NK-92 (cell line): ENCODE data around the gene DGKI.

Experiments used
- DNase-seq: peaks from one replicate; lab custom pipeline; 2025; ENCODE audit not compliant: unreplicated experiment; lab: John Stamatoyannopoulos, UW

DGKI gene

DNA sequence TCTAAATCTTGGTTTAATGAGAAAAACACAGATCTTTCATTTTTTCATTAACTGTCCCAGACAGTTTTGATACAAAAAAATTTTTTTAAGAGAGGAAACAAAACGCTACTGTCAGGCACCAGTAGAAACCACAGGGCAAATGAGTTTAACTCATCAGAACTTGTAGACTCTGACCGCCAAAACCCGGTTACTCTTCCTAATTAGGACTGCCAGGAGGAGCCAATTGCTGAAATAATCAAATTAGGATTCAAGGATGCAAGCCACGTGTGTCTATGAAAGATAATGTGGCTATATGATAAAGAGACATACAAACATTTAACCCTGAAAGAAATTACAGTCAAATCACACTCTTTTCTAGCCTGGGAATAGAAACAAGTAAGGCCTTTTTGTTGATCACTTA is 154.4 kb downstream of the DGKI start:
- no peak for DNase-seq

DNA sequence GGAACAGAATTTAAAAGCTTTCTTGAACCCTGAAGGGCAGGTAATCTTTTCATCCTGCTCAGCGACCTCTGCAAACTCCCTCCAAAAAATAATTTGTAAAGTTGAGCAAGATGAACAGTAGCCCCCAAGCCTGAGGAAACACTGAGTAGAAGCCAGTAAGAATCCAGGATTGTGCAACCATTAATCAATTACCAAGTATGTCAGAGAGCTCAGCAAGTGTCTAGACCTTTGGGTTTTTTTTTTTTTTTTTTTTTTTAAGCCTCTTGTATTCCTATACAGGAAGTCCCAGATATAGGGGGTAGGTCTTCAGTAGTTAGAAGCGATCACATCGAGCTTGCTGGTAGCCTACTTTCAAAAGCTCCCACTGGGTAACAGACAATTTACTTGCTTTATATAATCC is 155.2 kb downstream of the DGKI start:
- DNase-seq: no peak

DNA sequence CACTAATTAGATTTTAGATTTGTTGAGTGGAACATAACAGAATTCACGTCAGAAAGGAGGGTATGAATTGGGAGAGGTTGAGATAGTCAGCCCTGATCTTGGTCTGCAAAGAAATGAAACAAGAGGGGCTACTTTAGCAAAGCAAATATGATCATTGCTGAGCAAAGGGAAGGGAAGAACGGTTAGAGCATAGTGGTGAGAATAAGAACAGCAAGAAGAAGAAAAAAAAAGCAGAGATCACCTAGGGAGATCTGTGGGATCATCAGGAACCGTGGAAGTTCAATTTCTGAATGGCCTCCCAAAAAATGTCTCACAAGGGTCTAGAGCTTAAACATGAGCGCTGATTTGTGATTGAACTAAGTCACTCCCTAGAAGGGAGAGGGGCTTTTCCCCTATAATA is 156.1 kb downstream of the DGKI start:
- DNase-seq: no peak

DNA sequence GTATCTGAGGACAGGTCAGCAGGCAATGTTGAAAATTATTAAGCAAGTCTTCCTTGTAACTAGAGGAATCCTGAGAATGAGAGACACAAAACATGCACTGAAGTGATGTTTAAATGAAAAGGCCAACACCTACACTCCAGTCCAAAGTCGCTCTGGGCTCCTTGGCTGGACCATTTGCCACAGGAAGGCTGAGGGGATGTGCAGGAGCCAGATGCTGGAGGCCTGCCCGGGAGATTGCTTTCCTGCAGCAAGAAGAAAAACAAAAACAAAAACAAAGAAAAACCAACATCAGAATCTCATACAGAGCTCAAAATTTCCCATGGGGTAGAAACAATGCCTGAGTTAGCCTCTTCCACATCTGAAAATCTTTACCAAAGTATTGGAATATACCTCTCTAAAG is 157.0 kb downstream of the DGKI start:
- DNase-seq: no peak

DNA sequence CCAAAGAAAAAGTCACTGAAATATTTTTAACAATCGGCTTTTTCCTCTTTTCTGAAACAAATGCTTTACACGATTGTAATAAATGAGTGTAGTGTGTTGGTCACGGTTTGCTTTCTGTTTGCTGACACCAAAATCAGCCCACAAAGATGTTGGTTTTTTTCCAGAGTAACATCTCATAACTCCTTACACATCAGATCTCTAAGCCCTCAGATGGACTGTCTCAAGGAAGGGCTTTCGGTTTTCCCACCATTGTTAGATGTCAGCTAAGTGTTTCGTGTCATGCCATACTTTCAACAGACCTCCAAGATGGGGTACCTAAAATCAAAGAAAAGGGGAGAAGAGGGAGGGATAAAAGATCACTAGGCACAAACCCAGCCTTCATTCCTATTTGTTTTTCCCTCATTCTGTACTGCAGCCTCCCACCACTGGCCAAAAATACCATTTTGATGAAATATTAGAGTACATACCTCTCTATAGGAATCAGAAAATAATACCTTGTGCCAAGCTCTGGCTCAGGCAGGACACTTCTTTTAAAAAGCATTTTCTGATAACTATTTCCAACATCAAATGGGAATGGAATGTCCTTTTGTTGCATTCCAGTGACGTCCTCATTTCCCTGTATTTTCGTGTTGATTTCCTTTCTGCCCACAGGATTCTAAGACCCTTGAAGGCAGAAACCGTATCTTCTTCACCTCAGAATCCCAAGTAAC is 159.1 kb downstream of the DGKI start:
- no peak for DNase-seq

DNA sequence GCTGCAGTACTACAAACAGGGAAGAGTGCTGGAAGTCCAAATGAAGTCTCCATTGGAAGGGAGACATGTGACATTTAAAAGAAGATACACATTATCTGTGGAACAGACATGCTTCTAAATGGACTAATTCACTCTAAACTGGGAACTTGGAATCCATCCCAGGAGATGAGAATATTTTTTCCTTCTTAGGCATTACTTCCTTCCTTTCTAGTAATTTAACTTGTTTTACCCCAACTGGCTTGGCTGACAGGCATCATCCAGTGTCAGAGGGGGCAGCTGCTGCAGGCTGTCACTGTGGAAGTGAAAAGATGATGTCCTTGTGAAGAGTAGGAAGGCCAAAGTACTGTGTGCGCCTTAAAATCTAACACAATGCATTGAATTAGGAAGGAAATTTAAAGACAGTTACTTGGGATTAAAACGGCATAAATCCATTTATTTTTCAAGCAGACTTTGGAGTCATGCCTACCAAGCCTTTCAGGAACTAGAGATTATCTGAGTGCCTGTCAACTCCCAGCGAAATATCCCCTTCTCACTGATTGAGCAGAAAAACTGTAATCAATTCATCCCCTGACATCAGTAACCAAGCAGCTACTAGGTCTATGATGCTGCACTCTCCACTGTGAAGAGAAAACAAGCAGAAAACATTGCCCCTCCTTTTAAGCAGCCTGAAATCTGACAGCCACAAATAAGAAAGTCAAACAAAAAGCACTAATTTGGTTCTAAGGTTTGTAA is 161.2 kb downstream of the DGKI start:
- DNase-seq: no peak

DNA sequence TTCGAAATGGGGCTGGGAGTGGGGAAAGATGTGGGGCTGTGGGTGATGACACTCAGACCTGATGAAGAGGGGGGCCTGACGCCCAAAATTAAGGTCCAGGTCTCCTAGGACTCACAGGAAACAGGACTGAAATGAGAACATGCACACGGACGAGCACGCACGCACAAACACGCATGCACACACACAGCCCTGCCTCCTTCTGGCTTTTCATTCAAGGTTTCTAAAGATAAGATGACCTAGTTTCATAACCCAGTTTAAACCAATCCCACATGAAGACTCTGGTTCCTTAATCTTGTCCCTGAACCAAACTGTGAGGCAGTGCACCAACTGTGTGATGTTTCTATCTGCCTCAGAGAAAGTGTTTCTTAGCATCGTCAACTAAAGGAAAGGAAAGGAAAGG is 162.0 kb downstream of the DGKI start:
- no peak for DNase-seq

DNA sequence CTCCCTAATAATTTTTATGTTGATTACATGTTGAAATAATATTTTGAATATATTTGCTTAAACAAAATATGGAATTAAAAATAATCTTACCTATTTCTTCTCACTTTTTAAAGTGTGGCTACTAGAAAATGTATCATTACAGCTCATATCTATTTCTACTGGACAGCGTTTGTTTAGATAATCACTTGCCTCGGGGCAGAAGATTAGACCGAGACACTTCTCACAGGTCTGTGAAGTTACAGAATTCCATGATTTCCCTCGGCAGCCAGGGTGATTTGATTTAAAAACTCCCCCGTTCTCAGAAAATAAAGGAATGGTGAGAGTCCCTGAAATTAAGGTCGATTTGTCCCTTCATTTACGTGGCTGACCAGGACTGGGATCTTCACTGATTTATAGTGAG is 162.5 kb downstream of the DGKI start:
- no peak for DNase-seq

DNA sequence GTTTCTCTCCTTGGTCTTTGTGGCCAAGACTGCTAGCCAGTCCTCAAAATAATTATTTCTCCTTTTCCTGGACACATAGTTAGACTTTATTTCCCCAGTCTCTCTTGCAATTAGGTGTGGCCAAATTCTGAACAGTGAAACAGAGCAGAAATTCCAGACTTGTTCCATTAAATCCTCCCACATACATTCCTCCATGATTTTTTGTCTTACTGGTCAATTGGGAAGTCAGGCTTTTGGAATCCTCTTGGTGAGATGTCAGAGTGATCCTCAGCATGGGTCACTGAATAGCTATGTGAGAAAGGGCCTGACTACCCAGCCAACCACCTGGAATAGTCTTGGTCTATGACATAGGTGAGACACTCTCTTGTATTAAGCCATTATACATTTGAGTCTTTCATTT is 164.2 kb downstream of the DGKI start:
- no peak for DNase-seq

DNA sequence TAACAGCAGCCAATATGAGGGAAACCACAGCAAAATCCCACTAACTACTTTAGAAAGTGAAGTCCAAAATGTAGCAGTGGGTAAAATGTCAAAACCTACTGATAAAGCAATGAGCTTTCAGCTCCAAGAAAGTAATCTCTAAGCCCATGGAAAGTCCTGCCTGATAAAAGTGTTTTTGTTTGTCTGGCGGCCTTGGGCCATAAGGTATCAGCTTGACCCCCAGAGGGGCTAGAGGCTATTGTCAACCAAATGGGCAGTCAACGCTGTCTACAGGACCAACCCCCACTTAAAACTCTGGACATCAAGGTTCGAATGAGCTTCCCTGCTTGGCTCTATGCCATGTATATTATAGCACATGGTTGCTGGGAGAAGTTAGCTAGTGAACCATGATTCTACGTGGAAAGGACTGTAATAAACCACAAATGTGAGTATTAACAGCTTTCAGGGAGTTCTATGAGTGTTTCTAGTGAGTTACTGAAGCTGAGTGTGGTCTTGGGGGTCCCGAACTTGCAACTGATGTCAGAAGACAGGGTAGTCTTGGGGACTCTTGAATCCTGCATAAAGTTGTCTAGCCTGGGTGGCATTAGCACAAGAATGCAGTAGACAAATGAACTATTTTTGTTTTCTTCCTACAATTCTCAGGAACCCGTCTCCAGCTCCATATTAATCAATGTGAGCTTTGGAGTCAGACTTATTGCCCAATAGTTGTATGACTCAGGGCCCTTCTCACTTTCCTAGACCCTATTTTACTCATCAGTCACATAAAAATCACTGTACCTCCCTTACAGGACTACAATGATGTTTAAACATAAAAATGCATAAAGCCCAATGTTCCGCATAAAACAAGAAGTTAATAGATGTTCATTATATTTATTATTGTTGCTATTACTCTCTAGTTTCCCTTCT is 164.9 kb downstream of the DGKI start:
- no peak for DNase-seq

DNA sequence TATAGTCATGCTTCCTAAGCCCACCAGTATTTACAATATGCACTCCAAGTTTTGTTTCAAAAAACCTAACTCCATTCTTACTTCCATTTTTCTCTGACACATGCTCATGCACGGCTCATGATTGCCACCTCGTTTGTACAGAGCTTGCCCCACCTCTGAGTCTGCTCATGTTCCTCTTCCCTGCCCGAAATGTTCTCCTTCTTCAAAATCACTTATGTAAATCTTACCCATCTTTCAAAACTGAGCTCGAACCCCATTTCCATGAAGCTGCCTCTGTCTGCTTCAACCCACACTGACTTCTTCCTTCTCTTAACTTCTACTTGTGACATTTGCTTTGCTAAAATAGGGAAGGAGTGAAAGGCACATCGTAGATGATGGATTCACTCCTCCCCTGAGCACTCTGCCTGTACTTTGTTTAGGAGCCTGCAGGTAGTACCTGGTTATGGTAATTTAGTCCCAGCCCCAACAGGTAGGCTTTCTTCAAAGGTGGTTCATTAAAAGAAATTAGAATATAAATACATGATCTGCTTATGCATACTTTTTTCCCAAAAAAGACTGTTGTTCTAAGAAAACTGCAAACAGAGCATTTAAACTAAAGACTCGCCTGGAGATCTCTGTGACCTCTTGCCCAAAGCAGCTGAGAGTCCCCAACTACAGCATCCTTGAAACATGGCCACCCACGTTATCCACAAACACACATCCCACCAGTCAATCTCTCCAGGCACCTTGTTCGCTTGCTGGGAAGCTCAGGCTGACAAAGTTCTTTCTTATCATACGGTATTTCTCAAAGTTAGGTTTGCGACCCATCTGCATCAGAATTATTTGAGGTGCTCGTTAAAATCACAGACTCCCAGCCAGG is 172.0 kb downstream of the DGKI start:
- DNase-seq: no peak

DNA sequence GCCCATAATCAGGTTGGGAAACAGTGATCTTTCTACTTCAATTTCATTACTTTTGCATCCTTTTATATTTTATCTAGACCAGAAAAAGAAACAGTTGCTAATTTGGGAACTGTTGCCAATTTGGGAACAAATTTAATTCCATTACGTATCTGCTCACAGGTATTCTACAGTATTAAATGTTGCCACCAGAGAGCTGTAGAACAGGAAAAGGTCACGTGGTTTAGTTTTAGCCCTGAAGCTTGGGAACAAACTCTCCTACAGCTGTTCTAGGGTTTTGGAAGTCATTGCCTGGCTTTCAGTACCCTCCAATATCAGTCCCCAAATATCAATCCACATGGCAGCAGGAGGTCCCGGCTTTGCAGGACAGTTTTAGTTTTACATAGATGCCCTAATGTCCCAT is 172.7 kb downstream of the DGKI start:
- DNase-seq: no peak

DNA sequence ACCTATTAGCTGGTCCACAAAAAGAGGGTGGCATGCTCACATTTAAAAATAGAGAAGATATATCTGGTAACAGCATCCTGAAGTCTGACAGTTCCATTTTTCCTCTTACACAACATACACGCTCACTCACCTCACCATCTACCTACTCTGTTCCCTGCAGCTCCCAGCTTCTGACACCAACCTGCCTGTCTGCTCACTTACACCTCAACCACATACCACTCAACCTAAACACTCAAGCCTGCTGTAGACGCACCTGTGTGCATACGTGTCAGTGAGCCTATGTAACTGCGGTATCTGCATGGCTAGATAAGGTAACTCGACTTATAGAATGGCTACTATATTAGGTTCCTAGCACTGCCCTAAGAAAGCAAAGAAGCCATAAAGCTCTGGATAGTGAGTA is 174.9 kb downstream of the DGKI start:
- DNase-seq: no peak

DNA sequence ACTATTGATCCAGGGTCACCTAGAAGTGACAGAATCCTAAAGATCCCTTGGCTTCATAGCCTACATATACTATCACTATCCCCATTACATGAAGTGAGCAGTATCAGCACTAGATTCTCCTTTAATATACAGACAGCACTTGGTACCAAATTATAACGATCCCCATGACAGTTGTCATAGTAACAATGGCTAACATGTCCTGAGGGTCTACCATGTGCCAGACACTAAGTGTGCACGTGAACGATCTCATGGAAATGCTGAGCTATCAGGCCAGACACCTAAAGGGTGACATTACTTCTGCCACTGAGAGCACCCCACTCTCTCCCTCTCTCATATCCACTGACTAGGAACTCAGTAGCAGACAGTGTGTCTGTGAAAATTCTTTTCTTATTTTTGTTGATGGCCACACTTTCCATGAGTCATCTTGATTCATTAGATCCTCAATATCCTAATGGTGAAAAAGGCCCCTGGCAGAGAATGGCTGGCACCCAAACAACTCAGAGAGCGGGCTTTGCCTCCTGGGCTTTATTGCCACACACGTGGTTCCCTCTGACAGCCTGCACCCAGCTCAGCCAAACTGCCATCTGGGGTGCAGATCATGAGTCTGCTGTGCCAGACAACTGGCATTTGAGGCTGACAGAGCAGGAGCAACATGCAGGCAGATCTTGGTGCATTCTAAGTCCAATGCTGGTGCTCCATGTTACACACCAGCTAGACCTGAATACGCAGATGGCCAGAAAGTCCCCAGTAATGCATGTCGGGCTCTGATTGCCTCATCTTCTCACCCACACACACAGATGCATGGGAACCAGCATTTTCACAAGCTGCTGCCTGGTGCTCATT is 176.3 kb downstream of the DGKI start:
- no peak for DNase-seq

DNA sequence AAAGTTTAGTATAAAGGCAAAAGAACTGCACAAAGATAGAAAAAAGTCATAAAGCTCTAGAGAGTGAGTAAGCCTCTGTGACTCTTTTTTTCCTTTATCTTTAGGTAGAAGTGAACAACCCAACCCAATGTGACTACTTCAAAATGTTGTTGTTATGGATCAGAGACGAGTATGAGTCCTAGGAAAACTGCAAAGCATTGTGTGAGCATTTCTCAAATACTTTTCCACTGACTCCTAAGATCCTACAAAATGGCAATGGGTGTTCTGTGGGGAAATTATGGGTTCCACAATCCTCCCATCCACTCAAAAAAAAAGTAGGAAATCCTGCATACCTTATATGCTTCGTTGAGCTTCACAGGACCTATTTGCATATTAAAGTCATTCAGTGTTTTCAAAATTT is 177.1 kb downstream of the DGKI start:
- no peak for DNase-seq

DNA sequence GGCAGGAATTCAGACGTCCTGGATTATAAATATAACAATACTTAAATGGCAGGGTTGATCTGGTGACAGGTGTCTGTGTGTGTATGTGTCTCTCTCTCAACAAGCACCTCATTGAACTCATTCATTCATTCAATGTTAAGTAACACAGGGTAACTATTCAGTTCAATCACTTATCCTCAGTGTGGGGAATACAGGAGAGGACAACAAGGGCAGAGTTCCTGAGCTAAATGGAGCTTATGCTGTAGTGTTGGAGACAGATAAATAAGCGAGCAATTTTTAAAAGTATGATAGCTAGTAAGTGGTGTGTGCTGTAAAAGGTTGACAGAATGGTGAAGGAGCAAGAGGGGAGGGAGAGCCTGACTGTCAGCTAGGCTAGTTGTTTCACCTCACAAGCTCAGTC is 178.4 kb downstream of the DGKI start:
- no peak for DNase-seq

DNA sequence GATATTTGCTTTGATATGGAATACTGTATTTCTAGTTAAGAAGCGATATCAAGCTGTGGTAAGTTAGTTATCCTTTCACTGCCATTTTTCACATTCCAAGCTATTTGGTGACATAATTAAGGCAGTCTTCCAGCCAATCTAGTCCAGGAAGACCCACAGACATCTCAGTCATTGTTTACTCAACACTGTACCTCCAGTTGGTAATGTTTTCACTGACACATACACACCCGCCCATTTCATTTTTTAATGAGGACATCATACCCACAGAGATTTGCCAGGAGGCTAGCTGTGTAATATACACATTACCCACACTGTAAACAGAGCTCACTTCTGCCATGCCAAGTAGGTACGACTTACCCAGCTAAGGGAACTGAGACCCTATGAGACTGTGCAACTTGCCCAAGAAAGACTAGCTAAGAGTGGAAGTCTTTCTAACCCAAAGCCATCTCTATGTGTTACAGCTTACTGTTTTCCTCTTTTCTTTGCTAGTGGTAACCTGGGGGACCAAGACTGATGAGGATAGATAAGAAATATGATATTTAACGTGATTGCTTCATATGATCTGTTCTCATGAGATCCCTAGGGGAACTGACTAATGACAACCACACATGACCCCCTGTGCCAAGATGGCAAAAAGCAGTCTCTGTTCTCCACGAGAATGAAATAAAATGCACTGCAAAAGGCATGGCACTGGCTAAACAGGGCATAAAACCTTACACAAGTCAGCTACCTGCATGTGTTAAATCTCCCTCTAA is 179.0 kb downstream of the DGKI start:
- DNase-seq: no peak

DNA sequence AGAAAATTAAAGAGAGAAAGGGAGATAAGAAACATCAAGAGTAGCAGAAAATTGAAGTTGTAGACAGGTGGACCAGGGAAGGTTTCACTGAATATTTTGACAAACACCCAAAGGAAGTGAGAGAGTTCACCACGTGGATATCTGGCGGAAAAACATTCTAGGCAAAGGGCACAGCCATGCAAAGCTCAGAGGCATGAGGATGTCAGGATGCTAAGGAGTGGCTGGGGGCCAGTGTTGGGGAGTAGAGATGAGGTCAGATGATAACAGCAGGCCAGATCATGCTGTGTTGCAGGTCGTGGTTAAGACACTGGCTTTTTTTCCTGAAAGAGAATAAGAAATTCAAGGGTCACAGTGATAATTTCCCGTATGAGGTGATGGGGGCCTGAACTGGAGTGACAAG is 181.9 kb downstream of the DGKI start:
- no peak for DNase-seq

DNA sequence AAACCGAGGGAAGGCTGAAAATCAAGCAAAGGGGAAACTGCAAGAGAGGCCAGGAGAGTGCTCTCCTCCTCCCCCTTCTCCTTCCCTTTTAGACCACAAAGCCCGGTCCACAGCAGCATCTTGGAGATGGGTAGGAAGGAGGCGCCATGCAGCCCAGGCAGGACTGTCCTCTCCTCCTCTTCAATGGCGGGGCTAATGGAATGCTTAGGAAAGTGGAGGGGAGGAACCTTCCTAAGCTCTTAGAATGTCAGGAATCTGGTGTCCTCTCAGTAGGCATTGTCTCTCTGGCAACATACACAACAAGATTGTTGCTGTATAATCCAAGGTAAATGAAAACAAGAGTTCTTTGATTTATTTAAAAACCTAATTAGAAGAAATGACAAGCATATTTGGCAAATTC is 185.1 kb downstream of the DGKI start:
- DNase-seq: no peak
